GM13976 (cell line): ENCODE measurements around the gene USP7.
A peak's percentile ranks its signal among the peaks of the same experiment; 100 is the strongest.
"Not testable (repeated sequence)": the region's sequence is repeated elsewhere in the genome, so short reads cannot be mapped to it uniquely, and the experiment has no call there.

Experiments used
- DNase-seq: peaks from one replicate; pipeline ENCODE4 v3.0.0; 2012; ENCODE audit warnings: low spot score
- CTCF ChIP-seq: IDR thresholded peaks from 2 replicates; pipeline ENCODE4 v1.5.1; 2012; ENCODE audit warnings: borderline replicate concordance, mild to moderate bottlenecking; ENCODE audit not compliant: insufficient read depth; ENCODE audit errors: extremely low read depth, missing control alignments, control extremely low read depth
- in situ Hi-C: fragments of 300-500 bp; cut with MboI; formaldehyde crosslinking; loops from one replicate; pipeline ENCODE4 v1.12.0; 2022; ENCODE audit warnings: low sequenced_read_pairs, mixed read lengths, inconsistent platforms; ENCODE audit not compliant: unreplicated experiment

Gene USP7

GRCh38 chr16:8872967-8873865 lies 90.5 kb downstream of the USP7 start:
- no peak for DNase-seq
- no peak for TF ChIP-seq CTCF
- in situ Hi-C loops = loop anchor here (10.0 kb wide), 2 partner anchors 208 to 298 kb away; no protein-coding TSS in a partner anchor

GRCh38 chr16:8872071-8872470 lies 91.6 kb downstream of the USP7 start:
- DNase-seq = no peak
- no peak for TF ChIP-seq CTCF
- in situ Hi-C loops = loop anchor here (10.0 kb wide), 2 partner anchors 207 to 297 kb away; no protein-coding TSS in a partner anchor

GRCh38 chr16:8869988-8870241 lies 93.8 kb downstream of the USP7 start:
- in situ Hi-C loops = loop anchor here (10.0 kb wide), 2 partner anchors 205 to 295 kb away; no protein-coding TSS in a partner anchor

GRCh38 chr16:8869212-8869987 lies 94.3 kb downstream of the USP7 start:
- in situ Hi-C loops = no loop called here
- TF ChIP-seq CTCF = no peak
- DNase-seq = peak; percentile 59

More at GRCh38 chr16:8869988-8870241, 93.8 kb downstream of the USP7 start:
- not testable (repeated sequence) for DNase-seq

- peak; percentile 98 for DNase-seq
- TF ChIP-seq CTCF = no peak
- in situ Hi-C loops = no loop called here
These were observed 95.1 kb downstream of the USP7 start, which contains the start of gene CARHSP1 for GRCh38 chr16:8868416-8869211. Gene CARHSP1 (minus strand): TSS chr16:8869006. CDS start chr16:8859328, 9,678 bp downstream.

GRCh38 chr16:8867932-8868415 lies 95.7 kb downstream of the USP7 start:
- in situ Hi-C loops = no loop called here
- DNase-seq = no peak
- no peak for TF ChIP-seq CTCF
